Dendritic cell treated with granulocyte-macrophage colony-stimulating factor and Interleukin-4, amounts not matched to agents 40 ng/mL and 50 ng/mL, for 4 days (primary cell): ENCODE measurements around the gene P4HA1.
"Not testable (repeated sequence)": the region's sequence is repeated elsewhere in the genome, so short reads cannot be mapped to it uniquely, and the experiment has no call there.

ENCODE experiments used
- H3K27ac Mint-ChIP-seq: one replicate; pipeline ENCODE4 v1.8.0; 2022; ENCODE audit warnings: mild to moderate bottlenecking, mixed read lengths
- H3K27me3 Mint-ChIP-seq: one replicate; pipeline ENCODE4 v1.8.0; 2022; ENCODE audit warnings: mild to moderate bottlenecking, mixed read lengths
- H3K36me3 Mint-ChIP-seq: one replicate; pipeline ENCODE4 v1.8.0; 2022; ENCODE audit warnings: low read depth, mixed read lengths
- H3K4me1 Mint-ChIP-seq: one replicate; pipeline ENCODE4 v1.8.0; 2022; ENCODE audit warnings: low read depth, mixed read lengths
- H3K4me3 Mint-ChIP-seq: one replicate; pipeline ENCODE4 v1.8.0; 2022; ENCODE audit warnings: mild to moderate bottlenecking, moderate library complexity, mixed read lengths
- H3K9me3 Mint-ChIP-seq: one replicate; pipeline ENCODE4 v1.8.0; 2022; ENCODE audit warnings: mixed read lengths
- intact Hi-C: fragments of 100-400 bp; cut with micrococcal nuclease; formaldehyde crosslinking; loops from one replicate; pipeline ENCODE4 v1.15.0; 2022

The P4HA1 gene

GRCh38 chr10:73110345-73110849 lies 13.7 kb upstream of the P4HA1 start, which contains the start of gene NUDT13:
NUDT13 (plus strand) TSS chr10:73110455; CDS start chr10:73114366, 3,911 bp downstream.
- peaks cover 45% of the 10 kb centered on the region for H3K36me3 Mint-ChIP-seq
- intact Hi-C loops, result loop anchor here (2.0 kb wide), 1 partner anchor 14 kb away; the partner anchor contains the start of gene P4HA1
- no peaks in the 10 kb centered on the region for H3K4me1 Mint-ChIP-seq
- H3K9me3 Mint-ChIP-seq, result no peaks in the 10 kb centered on the region
- no peaks in the 10 kb centered on the region for H3K27me3 Mint-ChIP-seq
- peak within 1 kb of the TSS; percentile 91 for H3K27ac Mint-ChIP-seq
- H3K4me3 Mint-ChIP-seq, result peak within 1 kb of the TSS; percentile 79

DNA sequence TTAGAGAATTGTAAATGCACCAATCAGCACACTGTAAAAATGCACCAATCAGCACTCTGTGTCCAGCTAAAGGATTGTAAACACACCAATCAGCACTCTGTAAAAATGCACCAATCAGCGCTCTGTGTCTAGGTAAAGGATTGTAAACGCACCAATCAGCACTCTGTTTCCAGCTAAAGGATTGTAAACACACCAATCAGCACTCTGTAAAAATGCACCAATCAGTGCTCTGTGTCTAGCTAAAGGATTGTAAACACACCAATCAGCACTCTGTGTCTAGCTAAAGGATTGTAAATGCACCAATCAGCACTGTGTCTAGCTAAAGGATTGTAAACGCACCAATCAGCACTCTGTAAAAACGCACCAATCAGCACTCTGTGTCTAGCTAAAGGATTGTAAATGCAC lies 12.6 kb upstream of the P4HA1 start:
- H3K27me3 Mint-ChIP-seq, H3K27ac Mint-ChIP-seq, H3K4me3 Mint-ChIP-seq, H3K9me3 Mint-ChIP-seq, H3K4me1 Mint-ChIP-seq, intact Hi-C loops: not testable (repeated sequence)
- H3K36me3 Mint-ChIP-seq, result peaks cover 38% of the 10 kb centered on the region

DNA sequence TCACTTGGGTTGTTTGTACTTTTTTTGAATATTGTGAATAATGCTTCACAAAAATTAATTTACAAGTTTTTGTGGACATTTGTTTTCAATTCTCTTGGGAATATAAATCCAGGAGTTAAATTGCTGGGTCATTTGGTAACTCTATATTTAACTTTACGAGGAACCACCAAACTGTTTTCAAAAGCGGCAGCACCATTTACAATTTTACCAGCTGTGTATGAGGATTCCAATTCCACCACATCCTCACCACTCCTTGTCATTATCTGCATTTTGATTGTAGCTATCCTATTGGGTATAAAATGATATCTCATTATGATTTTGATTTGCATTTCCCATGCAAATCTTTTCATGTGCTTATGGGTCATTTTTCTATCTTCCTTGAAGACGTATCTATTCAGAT lies 9.6 kb upstream of the P4HA1 start:
- H3K27ac Mint-ChIP-seq, result no peak overlapping the region
- intact Hi-C loops, result no loop called here
- no peak overlapping the region for H3K4me3 Mint-ChIP-seq
- H3K9me3 Mint-ChIP-seq, result no peaks in the 10 kb centered on the region
- H3K27me3 Mint-ChIP-seq, result no peaks in the 10 kb centered on the region
- H3K4me1 Mint-ChIP-seq, result no peaks in the 10 kb centered on the region
- H3K36me3 Mint-ChIP-seq, result peaks cover 50% of the 10 kb centered on the region

DNA sequence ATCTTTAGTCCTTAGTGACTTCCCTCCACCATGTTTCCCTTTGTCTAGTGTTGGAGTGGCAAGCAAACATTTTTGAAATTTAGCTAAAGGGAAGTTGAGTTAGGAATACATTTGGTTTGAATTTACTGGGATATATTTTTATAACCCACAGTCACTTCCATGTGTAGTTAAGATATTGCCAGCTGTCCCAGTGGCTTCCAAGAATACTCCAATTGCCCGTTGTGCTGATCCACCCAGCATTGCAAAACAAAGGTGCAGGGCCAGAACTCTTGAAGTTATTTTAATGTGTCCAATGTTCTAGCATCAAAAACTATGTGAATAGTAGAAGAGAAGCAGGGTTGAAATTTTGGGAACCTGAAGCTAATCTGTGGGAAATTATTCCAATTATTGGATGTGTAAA lies 2.5 kb upstream of the P4HA1 start:
- H3K27ac Mint-ChIP-seq, result peak overlapping the region; percentile 32
- intact Hi-C loops, result loop anchor here (5.0 kb wide), 1 partner anchor 68 kb away; the partner anchor contains the start of genes ECD and FAM149B1

GRCh38 chr10:73097305-73097670 lies 622 bp upstream of the P4HA1 start:
- no peaks in the 10 kb centered on the region for H3K27me3 Mint-ChIP-seq
- peaks cover 17% of the 10 kb centered on the region for H3K4me1 Mint-ChIP-seq
- peak overlapping the region; percentile 95 for H3K27ac Mint-ChIP-seq
- peak overlapping the region; percentile 92 for H3K4me3 Mint-ChIP-seq
- H3K9me3 Mint-ChIP-seq, result no peaks in the 10 kb centered on the region
- H3K36me3 Mint-ChIP-seq, result peaks cover 31% of the 10 kb centered on the region
- intact Hi-C loops, result loop anchor here (2.0 to 5.0 kb wide), 2 partner anchors 14 to 70 kb away; partner anchors contain the start of genes ECD, FAM149B1 and NUDT13

More for the DNA sequence above, 2.5 kb upstream of the P4HA1 start:
- Mint-ChIP-seq H3K36me3 (peaks cover 26% of the 10 kb centered on the region), H3K27me3 (no peaks in the 10 kb centered on the region), H3K9me3 (no peaks in the 10 kb centered on the region), H3K4me1 (peaks cover 13% of the 10 kb centered on the region), H3K4me3 (no peak overlapping the region)

GRCh38 chr10:73096041-73096448 lies 621 bp downstream of the P4HA1 start:
- peak overlapping the region; percentile 95 for H3K27ac Mint-ChIP-seq
- H3K36me3 Mint-ChIP-seq, result peaks cover 23% of the 10 kb centered on the region
- intact Hi-C loops, result loop anchor here (2.0 to 5.0 kb wide), 2 partner anchors 15 to 71 kb away; partner anchors contain the start of genes ECD, FAM149B1 and NUDT13
- no peaks in the 10 kb centered on the region for H3K27me3 Mint-ChIP-seq
- H3K4me1 Mint-ChIP-seq, result peaks cover 17% of the 10 kb centered on the region
- no peaks in the 10 kb centered on the region for H3K9me3 Mint-ChIP-seq
- H3K4me3 Mint-ChIP-seq, result peak overlapping the region; percentile 92

DNA sequence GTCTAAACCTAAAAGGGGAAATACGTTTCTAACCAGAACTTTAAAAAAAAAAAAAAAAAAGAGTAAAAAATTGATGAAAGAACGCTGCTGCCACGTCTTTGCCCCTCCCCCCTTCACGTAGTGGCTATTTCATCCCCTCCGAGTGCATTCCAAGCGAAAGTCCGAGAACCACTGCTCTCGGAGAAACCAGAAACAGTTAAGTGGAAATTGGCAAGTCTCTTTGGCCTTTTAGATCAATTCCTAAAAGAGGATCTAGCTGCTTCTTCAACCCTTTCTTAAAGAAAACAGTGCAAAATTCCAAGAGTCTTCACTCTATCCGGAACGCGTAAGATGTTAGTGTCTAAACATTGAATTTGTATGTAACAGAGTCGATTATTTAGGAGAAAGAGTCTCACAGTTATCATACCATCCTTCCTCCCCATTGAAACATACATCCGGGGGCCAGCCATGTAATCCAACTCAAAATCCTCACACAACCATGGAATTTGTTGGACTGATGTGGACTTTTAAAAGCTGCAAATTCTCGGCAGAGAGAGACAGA lies 1.1 kb downstream of the P4HA1 start:
- H3K36me3 Mint-ChIP-seq, result peaks cover 23% of the 10 kb centered on the region
- no peaks in the 10 kb centered on the region for H3K9me3 Mint-ChIP-seq
- peaks cover 17% of the 10 kb centered on the region for H3K4me1 Mint-ChIP-seq
- H3K27me3 Mint-ChIP-seq, result no peaks in the 10 kb centered on the region
- intact Hi-C loops, result loop anchor here (2.0 to 5.0 kb wide), 2 partner anchors 15 to 72 kb away; partner anchors contain the start of genes ECD, FAM149B1 and NUDT13
- H3K27ac Mint-ChIP-seq, result peak overlapping the region; percentile 95
- peak overlapping the region; percentile 92 for H3K4me3 Mint-ChIP-seq

DNA sequence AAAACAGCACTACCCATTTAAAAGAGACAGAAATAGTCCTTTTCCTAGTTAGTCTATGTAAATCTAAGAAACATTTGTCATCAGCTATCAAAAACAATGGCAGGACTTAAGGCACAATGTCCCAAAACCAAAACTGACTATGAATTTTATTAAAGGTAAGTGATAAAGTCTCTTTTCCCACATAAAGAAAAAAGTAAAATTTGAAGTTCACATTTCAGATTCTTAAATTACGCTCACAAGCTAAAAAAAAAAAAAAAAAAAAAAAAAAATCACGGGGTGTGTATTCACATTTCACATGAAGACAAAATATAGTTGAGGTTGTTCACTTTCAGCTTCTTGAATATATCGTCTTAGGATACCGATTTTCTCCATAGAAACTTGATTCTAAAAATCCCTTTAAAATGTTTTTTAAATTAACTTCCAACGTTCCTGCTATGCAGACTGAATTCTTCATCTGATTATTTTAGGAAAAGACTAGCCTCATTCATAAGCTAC lies 1.6 kb downstream of the P4HA1 start:
- Mint-ChIP-seq H3K4me1 (peaks cover 17% of the 10 kb centered on the region), H3K9me3 (no peaks in the 10 kb centered on the region), H3K27me3 (no peaks in the 10 kb centered on the region), H3K4me3 (peak overlapping the region; percentile 92), H3K36me3 (peaks cover 25% of the 10 kb centered on the region), H3K27ac (peak overlapping the region; percentile 95)
- intact Hi-C loops, result loop anchor here (5.0 kb wide), 1 partner anchor 72 kb away; the partner anchor contains the start of genes ECD and FAM149B1

DNA sequence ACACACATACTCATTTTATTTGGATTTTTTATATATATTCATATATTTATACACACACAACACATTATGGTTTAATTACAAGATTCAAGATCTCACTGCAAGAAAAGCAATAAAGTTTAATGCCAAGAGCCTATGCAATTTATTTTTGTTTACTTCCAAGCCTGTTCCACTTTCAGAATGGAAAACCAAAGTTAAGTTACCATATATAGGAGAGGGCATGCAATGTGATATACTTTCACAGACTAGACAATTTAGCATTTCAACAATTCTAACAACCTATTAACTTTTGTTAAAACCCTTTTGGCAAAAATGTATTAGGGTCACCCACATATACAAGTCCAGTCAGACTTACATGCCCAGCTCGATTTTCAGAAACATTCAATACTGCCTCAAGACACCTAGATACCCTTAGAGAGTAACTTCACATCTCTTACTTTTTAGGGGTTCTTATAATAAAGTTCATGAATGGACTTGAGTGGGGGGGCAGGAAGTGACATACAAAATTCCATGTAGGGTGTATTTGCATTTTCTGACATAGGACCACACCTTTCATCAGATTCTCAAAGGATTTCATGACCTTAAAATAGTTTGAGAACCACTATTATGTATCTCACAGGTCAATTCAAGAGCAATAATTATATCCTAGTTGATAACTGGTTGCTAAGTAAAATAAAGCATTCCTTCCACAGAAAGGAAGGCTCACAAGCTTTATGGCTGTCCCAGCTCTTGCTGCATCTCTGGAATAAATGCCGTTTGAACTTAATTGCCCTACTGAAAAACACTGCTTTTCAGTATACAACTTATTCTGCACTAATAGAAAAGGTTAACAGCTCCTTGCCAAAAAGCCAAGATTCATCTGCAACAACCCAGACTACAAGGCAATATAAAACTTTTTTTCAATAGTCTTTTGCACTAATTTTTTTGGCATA lies 2.5 kb downstream of the P4HA1 start:
- peaks cover 17% of the 10 kb centered on the region for H3K4me1 Mint-ChIP-seq
- peak overlapping the region; percentile 92 for H3K4me3 Mint-ChIP-seq
- no peak overlapping the region for H3K27ac Mint-ChIP-seq
- intact Hi-C loops, result no loop called here
- H3K9me3 Mint-ChIP-seq, result no peaks in the 10 kb centered on the region
- peaks cover 28% of the 10 kb centered on the region for H3K36me3 Mint-ChIP-seq
- no peaks in the 10 kb centered on the region for H3K27me3 Mint-ChIP-seq

- Mint-ChIP-seq H3K36me3 (peaks cover 38% of the 10 kb centered on the region), H3K27me3 (no peaks in the 10 kb centered on the region), H3K4me1 (peaks cover 22% of the 10 kb centered on the region), H3K4me3 (no peak overlapping the region), H3K9me3 (no peaks in the 10 kb centered on the region), H3K27ac (no peak overlapping the region)
- intact Hi-C loops, result no loop called here
Measured at GRCh38 chr10:73092830-73093229, 3.8 kb downstream of the P4HA1 start.

DNA sequence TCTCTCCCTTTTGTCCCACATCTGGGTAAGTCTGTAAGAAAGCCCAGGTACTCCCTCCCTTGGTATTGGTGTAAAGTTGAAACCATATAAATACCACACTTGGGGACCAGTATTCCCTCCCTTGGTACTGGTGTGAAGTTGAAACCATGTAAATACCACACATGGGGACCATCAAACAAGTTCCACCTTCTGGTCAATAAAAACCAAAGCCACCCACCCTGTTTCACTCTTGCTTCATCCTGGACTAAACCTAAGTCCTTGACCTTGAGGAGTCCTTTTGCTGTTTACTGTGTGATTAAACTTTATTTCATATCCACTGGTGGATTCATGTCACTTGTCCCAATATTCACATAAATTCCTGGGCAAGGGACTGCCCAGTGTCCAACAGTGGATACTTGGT lies 8.4 kb downstream of the P4HA1 start:
- Mint-ChIP-seq H3K27me3 (no peaks in the 10 kb centered on the region), H3K4me3 (no peak overlapping the region), H3K27ac (no peak overlapping the region), H3K36me3 (peaks cover 22% of the 10 kb centered on the region), H3K4me1 (peaks cover 33% of the 10 kb centered on the region), H3K9me3 (no peaks in the 10 kb centered on the region)
- intact Hi-C loops, result no loop called here

- H3K4me1 Mint-ChIP-seq, result peaks cover 33% of the 10 kb centered on the region
- intact Hi-C loops, result no loop called here
- H3K9me3 Mint-ChIP-seq, result no peaks in the 10 kb centered on the region
- H3K4me3 Mint-ChIP-seq, result no peak overlapping the region
- H3K36me3 Mint-ChIP-seq, result peaks cover 22% of the 10 kb centered on the region
- no peaks in the 10 kb centered on the region for H3K27me3 Mint-ChIP-seq
- H3K27ac Mint-ChIP-seq, result no peak overlapping the region
Measured at GRCh38 chr10:73086816-73087215, 9.8 kb downstream of the P4HA1 start.

GRCh38 chr10:73084209-73084608 lies 12.5 kb downstream of the P4HA1 start:
- Mint-ChIP-seq H3K4me3 (no peak overlapping the region), H3K27ac (no peak overlapping the region), H3K9me3 (no peaks in the 10 kb centered on the region), H3K36me3 (peaks cover 26% of the 10 kb centered on the region), H3K4me1 (peaks cover 33% of the 10 kb centered on the region), H3K27me3 (no peaks in the 10 kb centered on the region)
- intact Hi-C loops, result no loop called here

GRCh38 chr10:73083221-73083620 lies 13.4 kb downstream of the P4HA1 start:
- Mint-ChIP-seq H3K27ac (no peak overlapping the region), H3K4me3 (no peak overlapping the region), H3K27me3 (no peaks in the 10 kb centered on the region), H3K9me3 (no peaks in the 10 kb centered on the region), H3K36me3 (peaks cover 20% of the 10 kb centered on the region), H3K4me1 (peaks cover 27% of the 10 kb centered on the region)
- intact Hi-C loops, result no loop called here
